Large intestine (tissue), 1 donor: ENCODE data around the gene CXCR4. TPM values are rescaled to one million over a fixed set of nuclear protein-coding genes. Genes with fewer than 3 reads are reported as not detected.

Experiments used
- polyA plus RNA-seq: library from polyadenylated mRNA; unstranded; fragments of 120-200 nt; gene quantifications from one replicate; pipeline ENCODE4 v1.2.1, GENCODE V29; 2013

CXCR4 gene
- polyA plus RNA-seq, 1 donor, result 17.8 TPM

Other genes with a start within 250 kb of the CXCR4 start
- gene MCM6, start 241.7 kb downstream of the CXCR4 start, polyA plus RNA-seq, result 51.9 TPM
- gene DARS1, start 132.5 kb downstream of the CXCR4 start, polyA plus RNA-seq, result 73.7 TPM